ENCODE results near the gene HACD4.
"Not testable (repeated sequence)": the region's sequence is repeated elsewhere in the genome, so short reads cannot be mapped to it uniquely, and the experiment has no call there.

Gene HACD4

GRCh38 chr9:20985851-20986600 is 45.4 kb downstream of the HACD4 start:
- Histone ChIP-seq H3K4me1 (ENCODE audit: control insufficient read depth, insufficient read depth, low read length) (peaks cover 5% of the 10 kb centered on the region), H3K9ac (ENCODE audit: low read length) (no peak overlapping the region), H3K27me3 (ENCODE audit: control insufficient read depth, insufficient read depth, low read length) (no peaks in the 10 kb centered on the region), H3K4me3 (ENCODE audit: low read length) (no peak overlapping the region), H3K36me3 (ENCODE audit: control insufficient read depth, insufficient read depth, low read length) (peaks cover 5% of the 10 kb centered on the region), H3K9me3 (ENCODE audit: control insufficient read depth, low read length) (no peaks in the 10 kb centered on the region)

GRCh38 chr9:20984506-20984905 is 46.9 kb downstream of the HACD4 start:
- H3K36me3 ChIP-seq (ENCODE audit: control insufficient read depth, insufficient read depth, low read length): no peaks in the 10 kb centered on the region
- H3K4me1 ChIP-seq (ENCODE audit: control insufficient read depth, insufficient read depth, low read length): peaks cover 7% of the 10 kb centered on the region
- no peaks in the 10 kb centered on the region for H3K9me3 ChIP-seq (ENCODE audit: control insufficient read depth, low read length)

GRCh38 chr9:20981486-20981885 is 50.0 kb downstream of the HACD4 start:
- no peaks in the 10 kb centered on the region for H3K27me3 ChIP-seq (ENCODE audit: control insufficient read depth, insufficient read depth, low read length)
- H3K9ac ChIP-seq (ENCODE audit: low read length): no peak overlapping the region
- H3K36me3 ChIP-seq (ENCODE audit: control insufficient read depth, insufficient read depth, low read length): no peaks in the 10 kb centered on the region
- H3K9me3 ChIP-seq (ENCODE audit: control insufficient read depth, low read length): no peaks in the 10 kb centered on the region
- H3K4me1 ChIP-seq (ENCODE audit: control insufficient read depth, insufficient read depth, low read length): peaks cover 7% of the 10 kb centered on the region
- H3K4me3 ChIP-seq (ENCODE audit: low read length): no peak overlapping the region

More at GRCh38 chr9:20984506-20984905, 46.9 kb downstream of the HACD4 start:
- H3K4me3 ChIP-seq (ENCODE audit: low read length): no peak overlapping the region
- no peak overlapping the region for H3K9ac ChIP-seq (ENCODE audit: low read length)
- no peaks in the 10 kb centered on the region for H3K27me3 ChIP-seq (ENCODE audit: control insufficient read depth, insufficient read depth, low read length)

- Histone ChIP-seq H3K27me3 (ENCODE audit: control insufficient read depth, insufficient read depth, low read length) (no peaks in the 10 kb centered on the region), H3K9me3 (ENCODE audit: control insufficient read depth, low read length) (no peaks in the 10 kb centered on the region)
These were observed 50.5 kb downstream of the HACD4 start for GRCh38 chr9:20980832-20981455.

GRCh38 chr9:20978249-20978648 is 53.2 kb downstream of the HACD4 start:
- Histone ChIP-seq H3K4me3 (ENCODE audit: low read length) (no peak overlapping the region), H3K4me1 (ENCODE audit: control insufficient read depth, insufficient read depth, low read length) (peaks cover 7% of the 10 kb centered on the region), H3K36me3 (ENCODE audit: control insufficient read depth, insufficient read depth, low read length) (no peaks in the 10 kb centered on the region), H3K9ac (ENCODE audit: low read length) (no peak overlapping the region), H3K9me3 (ENCODE audit: control insufficient read depth, low read length) (no peaks in the 10 kb centered on the region), H3K27me3 (ENCODE audit: control insufficient read depth, insufficient read depth, low read length) (no peaks in the 10 kb centered on the region)

More at GRCh38 chr9:20980832-20981455, 50.5 kb downstream of the HACD4 start:
- no peak overlapping the region for H3K4me3 ChIP-seq (ENCODE audit: low read length)
- H3K36me3 ChIP-seq (ENCODE audit: control insufficient read depth, insufficient read depth, low read length): no peaks in the 10 kb centered on the region
- no peak overlapping the region for H3K9ac ChIP-seq (ENCODE audit: low read length)
- H3K4me1 ChIP-seq (ENCODE audit: control insufficient read depth, insufficient read depth, low read length): peaks cover 7% of the 10 kb centered on the region

GRCh38 chr9:20974191-20974938 is 57.1 kb downstream of the HACD4 start:
- not testable (repeated sequence) for H3K9ac ChIP-seq (ENCODE audit: low read length); H3K4me3 ChIP-seq (ENCODE audit: low read length); H3K9me3 ChIP-seq (ENCODE audit: control insufficient read depth, low read length); H3K4me1 ChIP-seq (ENCODE audit: control insufficient read depth, insufficient read depth, low read length); H3K36me3 ChIP-seq (ENCODE audit: control insufficient read depth, insufficient read depth, low read length); H3K27me3 ChIP-seq (ENCODE audit: control insufficient read depth, insufficient read depth, low read length)

- H3K4me1 ChIP-seq (ENCODE audit: control insufficient read depth, insufficient read depth, low read length); H3K4me3 ChIP-seq (ENCODE audit: low read length); H3K9ac ChIP-seq (ENCODE audit: low read length); H3K36me3 ChIP-seq (ENCODE audit: control insufficient read depth, insufficient read depth, low read length); H3K27me3 ChIP-seq (ENCODE audit: control insufficient read depth, insufficient read depth, low read length); H3K9me3 ChIP-seq (ENCODE audit: control insufficient read depth, low read length): not testable (repeated sequence)
These were observed 58.0 kb downstream of the HACD4 start for GRCh38 chr9:20973246-20973947.

- Histone ChIP-seq H3K4me1 (ENCODE audit: control insufficient read depth, insufficient read depth, low read length) (no peaks in the 10 kb centered on the region), H3K9me3 (ENCODE audit: control insufficient read depth, low read length) (no peaks in the 10 kb centered on the region), H3K4me3 (ENCODE audit: low read length) (no peak overlapping the region), H3K9ac (ENCODE audit: low read length) (no peak overlapping the region), H3K36me3 (ENCODE audit: control insufficient read depth, insufficient read depth, low read length) (no peaks in the 10 kb centered on the region), H3K27me3 (ENCODE audit: control insufficient read depth, insufficient read depth, low read length) (no peaks in the 10 kb centered on the region)
These were observed 58.8 kb downstream of the HACD4 start for GRCh38 chr9:20972684-20973083.

GRCh38 chr9:20962536-20963225 is 68.8 kb downstream of the HACD4 start:
- Histone ChIP-seq H3K9ac (ENCODE audit: low read length) (no peak overlapping the region), H3K9me3 (ENCODE audit: control insufficient read depth, low read length) (no peaks in the 10 kb centered on the region), H3K27me3 (ENCODE audit: control insufficient read depth, insufficient read depth, low read length) (no peaks in the 10 kb centered on the region), H3K36me3 (ENCODE audit: control insufficient read depth, insufficient read depth, low read length) (no peaks in the 10 kb centered on the region), H3K4me1 (ENCODE audit: control insufficient read depth, insufficient read depth, low read length) (no peaks in the 10 kb centered on the region), H3K4me3 (ENCODE audit: low read length) (no peak overlapping the region)

GRCh38 chr9:20950707-20951106 is 80.7 kb downstream of the HACD4 start:
- H3K4me1 ChIP-seq (ENCODE audit: control insufficient read depth, insufficient read depth, low read length): no peaks in the 10 kb centered on the region
- no peak overlapping the region for H3K4me3 ChIP-seq (ENCODE audit: low read length)
- no peaks in the 10 kb centered on the region for H3K36me3 ChIP-seq (ENCODE audit: control insufficient read depth, insufficient read depth, low read length)
- H3K9ac ChIP-seq (ENCODE audit: low read length): no peak overlapping the region
- H3K9me3 ChIP-seq (ENCODE audit: control insufficient read depth, low read length): no peaks in the 10 kb centered on the region
- no peaks in the 10 kb centered on the region for H3K27me3 ChIP-seq (ENCODE audit: control insufficient read depth, insufficient read depth, low read length)

All from mucosa of stomach (tissue), 1 donor.